Lower leg skin (tissue), 4 donors: ENCODE results near the gene CMTM8. TPM values are rescaled to one million over a fixed set of nuclear protein-coding genes. Genes with fewer than 3 reads are reported as not detected.

Experiments
- DNase-seq, 2 donors: peaks; one replicate each; pipeline ENCODE4 v3.0.0-alpha.2; 2019; ENCODE audit warnings: low spot score in 2 of 2
- H3K4me3 ChIP-seq: fragments of 200-600 bp; sonication (generic); 2 replicates; pipeline ENCODE4 v1.5.1; 2017; ENCODE audit warnings: mild to moderate bottlenecking, low read depth; ENCODE audit not compliant: poor library complexity, severe bottlenecking
- POLR2A ChIP-seq, 2 donors: fragments of 450-650 bp; IDR thresholded peaks; one replicate each; pipeline ENCODE4 v1.6.1; 2016 to 2017; ENCODE audit warnings: antibody characterized with exemption in 2 of 2, mild to moderate bottlenecking in 1 of 2, moderate library complexity in 1 of 2
- WGBS, 2 donors: methylation state at CpG; one replicate each; pipeline ENCODE4 v1.1.5; 2018; 5-methylcytosine and 5-hydroxymethylcytosine counted together
- intact Hi-C: fragments of 100-400 bp; cut with DNase I; formaldehyde crosslinking; loops from one replicate; pipeline ENCODE4 v1.15.0; 2023; ENCODE audit warnings: low total_unique reads
- total RNA-seq, 4 donors: library from RNA; depleted of rRNA; stranded (reverse); fragments of >200 nt; gene quantifications; one replicate each; pipeline ENCODE4 v1.1.0, GENCODE V29; 2016
- TF ChIP-seq, protein P1 (sequence below), 3 donors: fragments of 450-650 bp; IDR thresholded peaks; one replicate each; pipeline ENCODE4 v1.5.1; 2016; ENCODE audit warnings: antibody characterized with exemption in 3 of 3, mild to moderate bottlenecking in 3 of 3, moderate library complexity in 2 of 3

The CMTM8 gene
- total RNA-seq, 4 donors from 2014 or later: 11.0 to 24.7 (median 15.5) TPM

DNA sequence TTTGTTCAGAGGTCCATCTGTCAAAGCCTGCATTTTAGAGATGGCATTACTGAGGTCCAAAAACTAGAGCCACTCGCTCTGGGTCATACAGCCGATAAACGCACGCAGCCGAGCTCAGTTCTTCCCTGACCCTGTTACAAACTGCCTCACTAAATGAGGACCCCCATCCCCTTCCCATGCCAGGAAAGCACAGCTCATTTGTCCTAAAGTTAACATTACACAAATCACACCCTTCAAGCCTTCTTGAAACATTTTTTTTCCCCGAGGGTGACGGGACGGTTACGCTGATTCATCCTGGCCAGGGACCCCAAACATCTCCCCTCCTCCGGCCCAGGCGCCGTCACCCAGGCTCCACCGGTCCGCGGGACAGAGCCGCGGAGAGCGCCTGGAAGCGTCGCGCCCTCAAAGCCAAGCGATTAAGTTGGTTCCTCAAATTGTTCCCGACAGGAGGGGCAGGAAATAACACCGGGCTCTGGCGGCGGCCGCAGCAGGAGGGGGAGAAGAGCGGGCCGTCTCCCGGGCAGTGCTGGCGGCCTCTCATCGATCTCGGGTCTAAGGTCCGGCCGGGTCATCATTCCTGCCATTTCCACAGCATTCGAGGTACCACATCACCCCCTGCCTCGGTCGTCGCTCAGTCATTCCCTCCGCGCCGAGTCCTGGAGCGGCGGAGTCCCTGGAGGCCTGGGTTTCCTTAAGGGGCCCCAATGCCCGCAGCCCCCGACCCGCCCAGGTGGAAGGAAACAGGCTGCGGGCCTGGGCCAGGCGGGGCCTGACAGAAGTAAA lies 619 bp upstream of the CMTM8 start:
- peak overlapping the region; percentile 31 for H3K4me3 ChIP-seq
- 7 to 8% methylated on average over 41 to 49 of the region's 49 CpGs for WGBS, 2 donors
- TF ChIP-seq, protein P1, sequence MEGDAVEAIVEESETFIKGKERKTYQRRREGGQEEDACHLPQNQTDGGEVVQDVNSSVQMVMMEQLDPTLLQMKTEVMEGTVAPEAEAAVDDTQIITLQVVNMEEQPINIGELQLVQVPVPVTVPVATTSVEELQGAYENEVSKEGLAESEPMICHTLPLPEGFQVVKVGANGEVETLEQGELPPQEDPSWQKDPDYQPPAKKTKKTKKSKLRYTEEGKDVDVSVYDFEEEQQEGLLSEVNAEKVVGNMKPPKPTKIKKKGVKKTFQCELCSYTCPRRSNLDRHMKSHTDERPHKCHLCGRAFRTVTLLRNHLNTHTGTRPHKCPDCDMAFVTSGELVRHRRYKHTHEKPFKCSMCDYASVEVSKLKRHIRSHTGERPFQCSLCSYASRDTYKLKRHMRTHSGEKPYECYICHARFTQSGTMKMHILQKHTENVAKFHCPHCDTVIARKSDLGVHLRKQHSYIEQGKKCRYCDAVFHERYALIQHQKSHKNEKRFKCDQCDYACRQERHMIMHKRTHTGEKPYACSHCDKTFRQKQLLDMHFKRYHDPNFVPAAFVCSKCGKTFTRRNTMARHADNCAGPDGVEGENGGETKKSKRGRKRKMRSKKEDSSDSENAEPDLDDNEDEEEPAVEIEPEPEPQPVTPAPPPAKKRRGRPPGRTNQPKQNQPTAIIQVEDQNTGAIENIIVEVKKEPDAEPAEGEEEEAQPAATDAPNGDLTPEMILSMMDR (IDR thresholded peaks at IDR 0.05): no peak
- TF ChIP-seq POLR2A (IDR thresholded peaks at IDR 0.05): no peak
- intact Hi-C loops: no loop called here
- no peak for DNase-seq

DNA sequence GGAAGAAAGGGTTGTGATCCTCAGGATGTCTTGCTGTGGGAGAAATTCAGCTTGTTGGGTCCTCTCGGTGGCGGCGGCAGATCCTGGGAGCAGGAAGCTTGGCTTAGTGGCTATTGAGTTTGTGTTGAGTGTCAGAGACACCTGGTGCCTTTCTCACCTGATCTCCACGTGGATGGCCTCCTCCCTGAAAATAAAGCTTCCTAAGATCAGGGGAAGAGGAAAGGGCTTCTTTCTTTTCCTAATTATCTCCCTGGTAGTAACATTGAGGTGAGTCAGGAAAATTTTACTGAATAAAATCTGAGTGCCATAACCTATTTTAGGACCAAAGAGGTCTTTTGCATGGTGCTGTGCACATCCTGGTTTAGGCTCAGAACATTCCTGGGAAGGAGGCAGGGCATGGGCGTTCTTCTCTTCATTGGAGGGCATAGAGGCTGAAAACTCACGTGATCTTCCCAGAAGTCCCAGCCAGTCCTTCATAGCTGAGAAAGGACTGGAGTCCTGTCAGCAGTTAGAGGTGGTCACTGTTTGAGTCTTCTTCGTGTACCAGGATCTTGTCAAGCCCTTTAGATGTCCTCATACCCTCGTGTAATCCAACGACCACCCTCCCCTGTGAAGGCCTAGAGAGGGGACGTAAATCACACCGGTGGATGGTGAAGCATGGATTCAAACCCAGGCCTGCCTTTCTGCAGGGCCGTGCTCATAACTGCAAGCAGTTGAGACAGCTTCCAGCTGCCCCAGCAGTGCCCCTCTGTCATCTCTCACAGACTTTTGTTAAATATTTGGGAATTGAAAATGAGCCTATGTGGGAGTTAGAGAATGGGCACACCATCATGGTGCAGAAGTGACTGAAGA lies 1.1 kb downstream of the CMTM8 start:
- peak overlapping the region; percentile 31 for H3K4me3 ChIP-seq
- 49 to 50% methylated on average over 12 of the region's 12 CpGs for WGBS, 2 donors
- intact Hi-C loops: no loop called here
- TF ChIP-seq POLR2A (IDR thresholded peaks at IDR 0.05): no peak
- DNase-seq: no peak

DNA sequence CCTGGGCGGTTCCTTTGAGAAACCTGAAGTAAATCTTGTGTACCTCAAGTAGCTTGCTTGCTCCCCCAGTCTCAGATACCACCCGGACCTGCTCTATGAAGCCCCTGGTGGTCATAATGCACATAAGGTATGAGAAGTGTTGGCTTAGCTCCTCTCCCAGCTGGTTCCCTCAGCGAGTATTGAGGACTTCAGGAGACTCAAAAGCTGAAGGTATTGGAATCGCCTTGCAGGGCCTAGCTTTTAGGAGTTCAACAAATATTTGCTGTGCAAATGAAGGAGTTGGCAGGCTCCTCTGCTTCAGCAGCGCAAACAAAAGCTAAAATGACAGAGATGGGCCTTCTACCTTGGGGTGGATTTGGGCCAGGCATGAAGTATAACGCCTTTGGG lies 1.7 kb downstream of the CMTM8 start:
- intact Hi-C loops: no loop called here
- H3K4me3 ChIP-seq: no peak overlapping the region
- DNase-seq: no peak
- TF ChIP-seq POLR2A (IDR thresholded peaks at IDR 0.05): no peak
- WGBS, 2 donors: 80 to 83% methylated on average over 6 of the region's 6 CpGs

DNA sequence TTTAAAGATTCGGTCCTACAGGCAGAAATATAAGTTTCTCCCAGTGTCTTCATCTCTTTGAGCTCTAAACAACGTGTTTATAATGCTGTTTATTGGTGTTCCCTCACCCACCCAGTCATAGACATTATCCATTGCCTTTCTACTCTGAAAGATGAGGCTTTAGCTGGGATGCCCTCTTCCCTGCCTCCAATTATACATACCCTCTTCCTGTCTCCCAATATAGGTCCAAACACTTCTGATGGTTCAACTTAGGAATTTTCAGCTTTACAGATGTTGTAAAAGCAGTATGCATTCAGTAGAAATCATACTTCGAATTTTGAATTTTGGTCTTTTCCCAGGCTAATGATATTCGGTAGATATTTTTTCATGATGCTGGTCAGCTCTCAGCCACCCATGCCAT lies 2.6 kb downstream of the CMTM8 start:
- no peak for TF ChIP-seq POLR2A (IDR thresholded peaks at IDR 0.05)
- TF ChIP-seq, protein P1 (IDR thresholded peaks at IDR 0.05): no peak
- DNase-seq: no peak
- intact Hi-C loops: no loop called here
- WGBS, 2 donors: 83 to 91% methylated on average over 4 of the region's 4 CpGs
- no peak overlapping the region for H3K4me3 ChIP-seq

DNA sequence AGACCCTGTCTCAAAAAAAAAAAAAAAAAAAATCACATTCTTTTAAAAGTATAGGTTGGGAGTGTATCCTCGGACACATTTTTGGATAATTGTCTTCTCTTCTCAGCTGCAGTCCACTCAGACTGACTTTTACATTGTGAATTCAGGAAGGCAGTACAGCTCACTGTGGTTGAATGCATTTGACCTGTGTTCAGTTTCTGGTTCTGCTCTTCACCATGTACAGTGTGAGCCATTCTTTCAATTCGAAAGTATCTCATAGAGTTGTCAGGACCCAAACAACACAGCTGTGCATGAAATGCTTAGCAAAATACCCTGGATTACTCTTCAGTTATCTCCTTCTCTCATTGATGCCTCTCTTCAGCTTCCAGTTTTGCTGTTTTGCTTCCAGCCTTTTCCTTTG lies 5.0 kb downstream of the CMTM8 start:
- no peak overlapping the region for H3K4me3 ChIP-seq
- intact Hi-C loops: no loop called here
- WGBS, 2 donors: 86 to 95% methylated on average over 2 of the region's 2 CpGs
- no peak for DNase-seq
- no peak for TF ChIP-seq POLR2A (IDR thresholded peaks at IDR 0.05)
- TF ChIP-seq, protein P1 (IDR thresholded peaks at IDR 0.05): no peak

DNA sequence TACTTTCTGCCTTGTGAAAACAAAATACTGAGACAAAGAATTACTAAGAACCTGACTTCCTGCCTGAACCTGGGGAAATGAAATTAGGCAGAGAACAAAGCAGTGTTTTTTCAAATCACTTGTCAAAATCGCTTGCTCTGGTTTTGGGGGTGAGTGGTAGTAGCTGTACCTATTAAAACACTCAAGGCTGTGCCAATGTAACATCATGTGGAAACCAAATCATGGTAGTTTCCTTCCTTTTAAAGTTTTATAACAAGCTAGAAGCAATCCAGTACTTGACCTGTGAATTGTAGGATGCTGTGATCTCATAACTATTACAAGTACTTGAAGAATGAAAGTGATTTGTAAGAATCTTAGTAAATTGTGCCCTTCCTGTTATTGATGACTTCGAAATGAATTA lies 6.7 kb downstream of the CMTM8 start:
- TF ChIP-seq POLR2A (IDR thresholded peaks at IDR 0.05): no peak
- TF ChIP-seq, protein P1 (IDR thresholded peaks at IDR 0.05): no peak
- intact Hi-C loops: no loop called here
- WGBS, 2 donors: 68 to 72% methylated on average over 2 of the region's 2 CpGs
- H3K4me3 ChIP-seq: no peak overlapping the region
- no peak for DNase-seq
